OCI-LY3 (cell line): ENCODE measurements around the gene UBE2D1.

ENCODE experiments used
- EZH2phosphoT487 ChIP-seq: fragments of 200-600 bp; shearing (Covaris generic); IDR thresholded peaks from 2 replicates; pipeline ENCODE4 v1.6.1; 2018; ENCODE audit warnings: antibody characterized with exemption, mixed run types, low read depth
- TF ChIP-seq, protein P1 (sequence below): fragments of 200-600, 300-600 bp; sonication (generic); IDR thresholded peaks from 2 replicates; pipeline ENCODE4 v1.5.1; 2014; ENCODE audit warnings: antibody characterized with exemption, low read length, low read depth

GRCh38 chr10:58348571-58349033 is 13.8 kb downstream of the UBE2D1 start:
- TF ChIP-seq, protein P1, sequence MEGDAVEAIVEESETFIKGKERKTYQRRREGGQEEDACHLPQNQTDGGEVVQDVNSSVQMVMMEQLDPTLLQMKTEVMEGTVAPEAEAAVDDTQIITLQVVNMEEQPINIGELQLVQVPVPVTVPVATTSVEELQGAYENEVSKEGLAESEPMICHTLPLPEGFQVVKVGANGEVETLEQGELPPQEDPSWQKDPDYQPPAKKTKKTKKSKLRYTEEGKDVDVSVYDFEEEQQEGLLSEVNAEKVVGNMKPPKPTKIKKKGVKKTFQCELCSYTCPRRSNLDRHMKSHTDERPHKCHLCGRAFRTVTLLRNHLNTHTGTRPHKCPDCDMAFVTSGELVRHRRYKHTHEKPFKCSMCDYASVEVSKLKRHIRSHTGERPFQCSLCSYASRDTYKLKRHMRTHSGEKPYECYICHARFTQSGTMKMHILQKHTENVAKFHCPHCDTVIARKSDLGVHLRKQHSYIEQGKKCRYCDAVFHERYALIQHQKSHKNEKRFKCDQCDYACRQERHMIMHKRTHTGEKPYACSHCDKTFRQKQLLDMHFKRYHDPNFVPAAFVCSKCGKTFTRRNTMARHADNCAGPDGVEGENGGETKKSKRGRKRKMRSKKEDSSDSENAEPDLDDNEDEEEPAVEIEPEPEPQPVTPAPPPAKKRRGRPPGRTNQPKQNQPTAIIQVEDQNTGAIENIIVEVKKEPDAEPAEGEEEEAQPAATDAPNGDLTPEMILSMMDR = no peak
- no peak for TF ChIP-seq EZH2phosphoT487
